Transverse colon (tissue), 4 donors: ENCODE results near the gene SMYD1. TPM values are rescaled to one million over a fixed set of nuclear protein-coding genes. Genes with fewer than 3 reads are reported as not detected.

Experiments
- DNase-seq: peaks from one replicate; pipeline ENCODE4 v3.0.0-alpha.2; 2019
- H3K27ac ChIP-seq, 4 donors: fragments of 200-600 bp; sonication (generic); 2 replicates each; pipeline ENCODE4 v1.5.1; 2016 to 2018; ENCODE audit warnings: inconsistent platforms in 4 of 4
- H3K27me3 ChIP-seq: fragments of 200-600 bp; sonication (generic); 2 replicates; pipeline ENCODE4 v1.5.1; 2017; ENCODE audit warnings: inconsistent platforms
- H3K36me3 ChIP-seq, 4 donors: fragments of 200-600 bp; sonication (generic); 2 replicates each; pipeline ENCODE4 v1.5.1; 2017 to 2019; ENCODE audit warnings: inconsistent platforms in 4 of 4
- H3K4me1 ChIP-seq, 4 donors: fragments of 200-600 bp; sonication (generic); 2 replicates each; pipeline ENCODE4 v1.5.1; 2017 to 2020; ENCODE audit warnings: inconsistent platforms in 4 of 4
- H3K4me3 ChIP-seq, 4 donors: fragments of 200-600 bp; sonication (generic); 1 replicate in 1 of 4; 2 replicates in 3 of 4; pipeline versions ENCODE4 v1.5.1 to v1.6.1; 2017 to 2019; ENCODE audit warnings: inconsistent platforms in 4 of 4
- H3K9me3 ChIP-seq, 2 donors: fragments of 200-600 bp; sonication (generic); 2 replicates each; pipeline ENCODE4 v1.5.1; 2017 to 2019; ENCODE audit warnings: inconsistent platforms in 2 of 2
- EP300 ChIP-seq: sonication (generic); formaldehyde crosslinking; IDR thresholded peaks from one replicate; pipeline ENCODE4 v1.6.1; 2017; ENCODE audit warnings: antibody characterized with exemption, low read depth
- POLR2A ChIP-seq: fragments of 450-650 bp; IDR thresholded peaks from one replicate; pipeline ENCODE4 v1.6.1; 2016; ENCODE audit warnings: antibody characterized with exemption, mild to moderate bottlenecking, moderate library complexity
- POLR2AphosphoS5 ChIP-seq, 3 donors: sonication (generic); formaldehyde crosslinking; IDR thresholded peaks; one replicate each; pipeline ENCODE4 v1.6.1; 2016; ENCODE audit warnings: antibody characterized with exemption in 3 of 3
- WGBS, 2 donors: methylation state at CpG; one replicate each; pipeline ENCODE4 v1.1.5; 2018; ENCODE audit warnings: low coverage in 1 of 2; 5-methylcytosine and 5-hydroxymethylcytosine counted together
- in situ Hi-C, 4 donors: fragments of 200-750 bp; cut with MboI; loops; one replicate each; pipeline versions ENCODE4 v1.15.0 to v1.15.1; 2017; ENCODE audit warnings: low sequenced_read_pairs in 3 of 4, low pct_ligation_motif_present in 1 of 4, low pct_unique_long_range_greater_than_20kb in 1 of 4
- intact Hi-C: fragments of 100-400 bp; cut with DNase I; formaldehyde crosslinking; loops from one replicate; pipeline ENCODE4 v1.15.1; 2023; ENCODE audit warnings: low total_unique reads
- total RNA-seq, 4 donors: library from RNA; depleted of rRNA; stranded (reverse); fragments of >200 nt; gene quantifications; one replicate each; pipeline ENCODE4 v1.1.0, GENCODE V29; 2016
- TF ChIP-seq, protein P1 (sequence below), 5 experiments: fragments of 200-600 bp in 3 of 5; fragments of 450-650 bp in 2 of 5; sonication (generic) in 3 of 5; IDR thresholded peaks; 1 replicate in 2 of 5; 2 replicates in 3 of 5; pipeline ENCODE4 v1.5.1; 2016 to 2017; ENCODE audit warnings: antibody characterized with exemption in 5 of 5, inconsistent platforms in 3 of 5, mild to moderate bottlenecking in 2 of 5, moderate library complexity in 1 of 5

The SMYD1 gene
- total RNA-seq, 4 donors from 2014 or later, result 1.6 to 48.6 (median 3.2) TPM

GRCh38 chr2:88024509-88024908 lies 43.1 kb upstream of the SMYD1 start:
- Histone ChIP-seq H3K4me3 (no peak overlapping the region), H3K36me3 (peaks cover 0 to 17% (median 7%) of the 10 kb centered on the region in 4 donors), H3K27me3 (no peaks in the 10 kb centered on the region), H3K27ac (no peak overlapping the region), H3K4me1 (no peaks in the 10 kb centered on the region), H3K9me3 (no peaks in the 10 kb centered on the region)
- in situ Hi-C loops (no loop called here), intact Hi-C loops (no loop called here)
- 88 to 92% methylated on average over 2 to 6 of the region's 6 CpGs for WGBS, 2 donors
- TF ChIP-seq POLR2A, result no peak
- DNase-seq, result no peak

DNA sequence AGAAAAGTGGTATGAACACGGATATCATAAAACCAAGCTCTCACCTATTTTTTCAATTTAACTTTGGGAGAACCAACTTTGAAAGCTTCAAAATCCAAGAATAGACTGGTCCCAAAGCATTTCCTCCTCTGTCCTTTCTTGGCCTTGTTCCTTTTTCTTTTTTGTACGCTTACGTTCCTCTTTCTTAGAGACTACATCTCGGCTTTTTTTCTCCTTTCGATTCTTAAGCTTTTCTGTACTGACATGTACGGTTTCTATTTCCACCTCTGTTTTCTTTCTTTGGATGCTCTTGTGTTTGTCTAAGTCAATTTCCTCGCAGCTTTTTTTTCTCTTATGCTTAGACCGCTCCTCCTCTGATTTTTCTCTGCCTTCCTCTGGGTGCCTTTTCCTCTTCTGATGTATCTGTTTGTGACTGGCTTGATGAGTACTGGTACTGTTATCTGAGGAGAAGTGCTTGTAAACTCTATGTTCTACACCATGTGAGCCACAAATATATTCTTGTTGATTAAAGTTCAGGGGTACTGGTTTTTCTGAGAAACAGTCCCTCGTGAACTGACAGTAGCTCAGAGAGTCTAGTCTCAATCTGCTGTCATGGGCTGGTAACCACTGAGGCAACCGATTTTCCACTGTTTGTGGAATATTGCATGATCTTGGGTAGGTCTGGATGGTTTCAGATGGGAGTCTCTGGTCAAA lies 39.8 kb upstream of the SMYD1 start:
- peak overlapping the region in 1 of 4 donors; percentile 20 for H3K27ac ChIP-seq
- WGBS, 2 donors, result 83 to 89% methylated on average over 6 to 10 of the region's 10 CpGs
- H3K4me3 ChIP-seq, result no peak overlapping the region
- no peaks in the 10 kb centered on the region for H3K27me3 ChIP-seq
- in situ Hi-C loops (no loop called here), intact Hi-C loops (no loop called here)
- H3K9me3 ChIP-seq, result no peaks in the 10 kb centered on the region
- no peak for DNase-seq
- TF ChIP-seq POLR2A (no peak), EP300 (no peak), POLR2AphosphoS5 (IDR thresholded peaks at IDR 0.05) (no peak)
- TF ChIP-seq, protein P1, sequence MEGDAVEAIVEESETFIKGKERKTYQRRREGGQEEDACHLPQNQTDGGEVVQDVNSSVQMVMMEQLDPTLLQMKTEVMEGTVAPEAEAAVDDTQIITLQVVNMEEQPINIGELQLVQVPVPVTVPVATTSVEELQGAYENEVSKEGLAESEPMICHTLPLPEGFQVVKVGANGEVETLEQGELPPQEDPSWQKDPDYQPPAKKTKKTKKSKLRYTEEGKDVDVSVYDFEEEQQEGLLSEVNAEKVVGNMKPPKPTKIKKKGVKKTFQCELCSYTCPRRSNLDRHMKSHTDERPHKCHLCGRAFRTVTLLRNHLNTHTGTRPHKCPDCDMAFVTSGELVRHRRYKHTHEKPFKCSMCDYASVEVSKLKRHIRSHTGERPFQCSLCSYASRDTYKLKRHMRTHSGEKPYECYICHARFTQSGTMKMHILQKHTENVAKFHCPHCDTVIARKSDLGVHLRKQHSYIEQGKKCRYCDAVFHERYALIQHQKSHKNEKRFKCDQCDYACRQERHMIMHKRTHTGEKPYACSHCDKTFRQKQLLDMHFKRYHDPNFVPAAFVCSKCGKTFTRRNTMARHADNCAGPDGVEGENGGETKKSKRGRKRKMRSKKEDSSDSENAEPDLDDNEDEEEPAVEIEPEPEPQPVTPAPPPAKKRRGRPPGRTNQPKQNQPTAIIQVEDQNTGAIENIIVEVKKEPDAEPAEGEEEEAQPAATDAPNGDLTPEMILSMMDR (IDR thresholded peaks at IDR 0.05), result no peak
- H3K36me3 ChIP-seq, result peaks cover 0 to 45% (median 13%) of the 10 kb centered on the region in 4 donors
- no peaks in the 10 kb centered on the region for H3K4me1 ChIP-seq

DNA sequence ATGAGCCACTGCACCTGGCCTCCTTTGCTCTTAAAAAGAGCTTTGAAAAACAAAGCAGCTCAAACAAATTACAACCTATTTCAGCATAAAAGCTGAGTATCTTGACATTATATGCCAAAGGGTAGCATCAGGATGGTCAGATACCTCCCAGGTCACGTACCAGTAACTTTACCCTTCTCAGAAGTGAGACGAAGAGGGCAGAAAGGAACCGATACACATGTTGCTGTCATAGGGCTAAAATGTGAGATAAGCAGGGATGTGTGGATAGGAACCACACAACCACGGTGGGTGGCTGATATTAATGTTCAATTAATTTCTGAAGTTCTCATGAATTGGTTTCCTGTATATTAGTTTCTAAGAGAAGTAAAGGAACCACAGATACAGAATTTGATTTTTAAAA lies 38.7 kb upstream of the SMYD1 start:
- Histone ChIP-seq H3K4me1 (no peaks in the 10 kb centered on the region), H3K9me3 (no peaks in the 10 kb centered on the region), H3K4me3 (no peak overlapping the region), H3K27me3 (no peaks in the 10 kb centered on the region), H3K27ac (no peak overlapping the region), H3K36me3 (peaks cover 0 to 52% (median 16%) of the 10 kb centered on the region in 4 donors)
- in situ Hi-C loops, result no loop called here
- WGBS, 2 donors, result 91 to 96% methylated on average over 4 of the region's 4 CpGs
- no peak for DNase-seq
- no peak for TF ChIP-seq EP300
- TF ChIP-seq POLR2A, result no peak
- TF ChIP-seq POLR2AphosphoS5 (IDR thresholded peaks at IDR 0.05), result no peak
- TF ChIP-seq, protein P1 (IDR thresholded peaks at IDR 0.05), result no peak
- intact Hi-C loops, result no loop called here

GRCh38 chr2:88032070-88032702 lies 35.4 kb upstream of the SMYD1 start:
- 94 to 95% methylated on average over 6 to 7 of the region's 7 CpGs for WGBS, 2 donors
- Histone ChIP-seq H3K4me1 (peaks cover 0 to 9% (median 0%) of the 10 kb centered on the region in 4 donors), H3K27ac (no peak overlapping the region), H3K9me3 (no peaks in the 10 kb centered on the region), H3K36me3 (peaks cover 0 to 71% (median 17%) of the 10 kb centered on the region in 4 donors), H3K4me3 (no peak overlapping the region), H3K27me3 (no peaks in the 10 kb centered on the region)
- intact Hi-C loops, result no loop called here
- in situ Hi-C loops, result no loop called here
- DNase-seq, result no peak
- TF ChIP-seq, protein P1 (IDR thresholded peaks at IDR 0.05), result no peak
- TF ChIP-seq EP300 (no peak), POLR2AphosphoS5 (IDR thresholded peaks at IDR 0.05) (no peak)
